Left forelimb (tissue), 1 donor: ENCODE results near the gene GNG4.

Experiments
- DNase-seq: peaks from one replicate; pipeline ENCODE4 v3.0.0-alpha.2; 2018; ENCODE audit warnings: low spot score

The GNG4 gene

GRCh38 chr1:235649368-235650163 lies at the start of gene GNG4:
Gene GNG4 (minus strand): TSS chr1:235649784. CDS start chr1:235583838, 65,946 bp downstream.
- no peak for DNase-seq

GRCh38 chr1:235697508-235697907 lies 47.9 kb upstream of the GNG4 start:
- DNase-seq: no peak

GRCh38 chr1:235689356-235689755 lies 39.8 kb upstream of the GNG4 start:
- DNase-seq: no peak

- no peak for DNase-seq
Observed at GRCh38 chr1:235688096-235688495, 38.5 kb upstream of the GNG4 start.

GRCh38 chr1:235683653-235684052 lies 34.1 kb upstream of the GNG4 start:
- no peak for DNase-seq

- no peak for DNase-seq
Observed at GRCh38 chr1:235682216-235682615, 32.6 kb upstream of the GNG4 start.

- DNase-seq: no peak
Observed at GRCh38 chr1:235679644-235680043, 30.1 kb upstream of the GNG4 start.

- no peak for DNase-seq
Observed at GRCh38 chr1:235679005-235679404, 29.4 kb upstream of the GNG4 start.

GRCh38 chr1:235675152-235675890 lies 25.7 kb upstream of the GNG4 start:
- DNase-seq: no peak

- no peak for DNase-seq
Observed at GRCh38 chr1:235673981-235674380, 24.4 kb upstream of the GNG4 start.

GRCh38 chr1:235671992-235672391 lies 22.4 kb upstream of the GNG4 start:
- DNase-seq: no peak

GRCh38 chr1:235670157-235670776 lies 20.7 kb upstream of the GNG4 start:
- no peak for DNase-seq

GRCh38 chr1:235669277-235669676 lies 19.7 kb upstream of the GNG4 start:
- DNase-seq: no peak

- no peak for DNase-seq
Observed at GRCh38 chr1:235663628-235664027, 14.0 kb upstream of the GNG4 start.

- DNase-seq: no peak
Observed at GRCh38 chr1:235661568-235661967, 12.0 kb upstream of the GNG4 start.

GRCh38 chr1:235659186-235659771 lies 9.7 kb upstream of the GNG4 start:
- no peak for DNase-seq

GRCh38 chr1:235657747-235658526 lies 8.4 kb upstream of the GNG4 start:
- no peak for DNase-seq

GRCh38 chr1:235657269-235657668 lies 7.7 kb upstream of the GNG4 start:
- DNase-seq: no peak

- DNase-seq: no peak
Observed at GRCh38 chr1:235652364-235652763, 2.8 kb upstream of the GNG4 start.

GRCh38 chr1:235651170-235651806 lies 1.7 kb upstream of the GNG4 start:
- no peak for DNase-seq
